Stomach (tissue), 4 donors: Measurements from ENCODE around the gene CACNA2D4.

Experiments
- EP300 ChIP-seq: sonication (generic); formaldehyde crosslinking; IDR thresholded peaks from one replicate; pipeline ENCODE4 v1.6.1; 2017; ENCODE audit warnings: antibody characterized with exemption
- POLR2A ChIP-seq, 4 donors: fragments of 450-650 bp; IDR thresholded peaks; one replicate each; pipeline ENCODE4 v1.6.1; 2016; ENCODE audit warnings: antibody characterized with exemption in 4 of 4, control low read depth in 2 of 4, mild to moderate bottlenecking in 1 of 4, moderate library complexity in 1 of 4
- POLR2AphosphoS5 ChIP-seq, 3 donors: sonication (generic); formaldehyde crosslinking; IDR thresholded peaks; one replicate each; pipeline ENCODE4 v1.6.1; 2016; ENCODE audit warnings: antibody characterized with exemption in 3 of 3
- TF ChIP-seq, protein P1 (sequence below), 7 experiments: fragments of 450-650 bp in 4 of 7; fragments of 200-600 bp in 3 of 7; sonication (generic) in 3 of 7; IDR thresholded peaks; one replicate each; pipeline ENCODE4 v1.5.1; 2016 to 2019; ENCODE audit warnings: antibody characterized with exemption in 7 of 7, control low read depth in 2 of 7, mild to moderate bottlenecking in 1 of 7

DNA sequence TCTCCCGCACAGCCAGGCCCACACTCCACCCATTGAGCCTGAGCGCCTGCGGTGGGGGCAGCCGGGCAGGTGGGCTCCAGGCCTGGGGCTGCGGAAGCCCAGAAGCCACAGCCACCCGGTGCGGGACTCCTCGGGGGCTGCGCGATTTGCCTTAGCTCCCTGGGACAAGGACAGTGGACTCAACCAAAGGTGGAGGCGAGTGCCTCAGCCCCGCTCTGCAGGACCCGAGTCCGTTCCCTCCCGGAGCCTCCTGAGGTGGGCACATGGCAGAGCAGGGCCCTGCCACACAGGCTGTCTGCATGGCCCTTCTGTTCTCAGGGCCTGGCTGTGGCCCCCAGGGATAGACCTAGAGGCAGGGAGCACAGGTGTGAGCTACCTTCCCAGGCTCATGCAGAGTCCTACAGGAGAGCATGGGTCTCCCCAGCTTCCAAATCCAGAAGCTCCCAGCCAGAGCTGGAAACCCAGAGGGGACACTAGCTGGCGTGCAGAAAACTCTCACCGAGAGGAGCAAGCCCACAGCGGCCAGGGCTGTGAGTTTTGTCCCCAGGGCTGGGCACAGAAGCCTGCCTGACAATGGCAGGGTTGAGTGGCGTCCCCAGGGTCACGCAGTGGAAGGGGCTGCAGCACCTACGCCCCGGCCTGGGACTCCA, 120.3 kb downstream of the CACNA2D4 start:
- TF ChIP-seq, protein P1, sequence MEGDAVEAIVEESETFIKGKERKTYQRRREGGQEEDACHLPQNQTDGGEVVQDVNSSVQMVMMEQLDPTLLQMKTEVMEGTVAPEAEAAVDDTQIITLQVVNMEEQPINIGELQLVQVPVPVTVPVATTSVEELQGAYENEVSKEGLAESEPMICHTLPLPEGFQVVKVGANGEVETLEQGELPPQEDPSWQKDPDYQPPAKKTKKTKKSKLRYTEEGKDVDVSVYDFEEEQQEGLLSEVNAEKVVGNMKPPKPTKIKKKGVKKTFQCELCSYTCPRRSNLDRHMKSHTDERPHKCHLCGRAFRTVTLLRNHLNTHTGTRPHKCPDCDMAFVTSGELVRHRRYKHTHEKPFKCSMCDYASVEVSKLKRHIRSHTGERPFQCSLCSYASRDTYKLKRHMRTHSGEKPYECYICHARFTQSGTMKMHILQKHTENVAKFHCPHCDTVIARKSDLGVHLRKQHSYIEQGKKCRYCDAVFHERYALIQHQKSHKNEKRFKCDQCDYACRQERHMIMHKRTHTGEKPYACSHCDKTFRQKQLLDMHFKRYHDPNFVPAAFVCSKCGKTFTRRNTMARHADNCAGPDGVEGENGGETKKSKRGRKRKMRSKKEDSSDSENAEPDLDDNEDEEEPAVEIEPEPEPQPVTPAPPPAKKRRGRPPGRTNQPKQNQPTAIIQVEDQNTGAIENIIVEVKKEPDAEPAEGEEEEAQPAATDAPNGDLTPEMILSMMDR (IDR thresholded peaks at IDR 0.05), result no peak
- TF ChIP-seq POLR2AphosphoS5 (IDR thresholded peaks at IDR 0.05), result no peak
- no peak for TF ChIP-seq POLR2A (IDR thresholded peaks at IDR 0.05)
- no peak for TF ChIP-seq EP300
